ENCODE data around the gene GPC3. TPM values are rescaled to one million over a fixed set of nuclear protein-coding genes. Genes with fewer than 3 reads are reported as not detected.

The GPC3 gene
- total RNA-seq, 1 experiment from 2014 or later, result not detected

DNA sequence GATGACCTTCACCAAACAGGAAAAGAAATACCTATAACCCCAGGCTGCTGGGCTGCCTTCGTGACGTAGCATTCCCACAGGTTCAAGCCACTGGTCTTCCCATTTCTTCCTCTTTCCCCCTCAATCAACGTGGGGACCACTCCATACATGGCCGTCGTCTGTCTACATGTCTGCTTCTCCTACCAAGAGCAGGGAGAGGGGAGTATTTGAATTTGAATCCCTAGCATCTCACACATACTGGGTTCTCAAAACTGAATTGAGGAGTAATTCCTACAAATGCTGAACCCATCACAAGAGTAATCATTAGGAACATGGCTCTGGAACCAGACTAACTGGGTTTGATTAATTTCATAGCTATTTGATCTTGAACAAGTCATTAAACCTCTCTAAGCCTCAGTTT is 17.3 kb downstream of the GPC3 start:
- Histone ChIP-seq H3K4me2 (no peak overlapping the region), H2AFZ (no peak overlapping the region), H4K20me1 (ENCODE audit: insufficient read depth) (no peaks in the 10 kb centered on the region), H3K9me2 (ENCODE audit: insufficient read depth) (peaks cover 5% of the 10 kb centered on the region; the same call in 1 of the 2 replicates), H3K9me3 (ENCODE audit: insufficient read depth, low read depth) (no peaks in the 10 kb centered on the region), H3K36me3 (ENCODE audit: low read depth) (no peaks in the 10 kb centered on the region), H3K79me2 (ENCODE audit: low read depth) (no peaks in the 10 kb centered on the region), H3K27ac (no peak overlapping the region), H3K27me3 (ENCODE audit: insufficient read depth, low read depth) (0 out of 2 replicates have a peak, but pooled peaks cover 4% of the 10 kb centered on the region), H3F3A (ENCODE audit: insufficient read depth, low read depth) (no peaks in the 10 kb centered on the region), H3K4me3 (no peak overlapping the region), H3K4me1 (replicated peaks; ENCODE audit: insufficient read depth) (no peaks in the 10 kb centered on the region)
- intact Hi-C loops (cut with micrococcal nuclease; ENCODE audit: unreplicated experiment), result no loop called here
- BruUV-seq (replicated peaks), result no TSS peak
- ChIA-PET CTCF (no interaction called here), POLR2A (ENCODE audit: unreplicated experiment) (no interaction called here)
- TF ChIP-seq, protein P1, sequence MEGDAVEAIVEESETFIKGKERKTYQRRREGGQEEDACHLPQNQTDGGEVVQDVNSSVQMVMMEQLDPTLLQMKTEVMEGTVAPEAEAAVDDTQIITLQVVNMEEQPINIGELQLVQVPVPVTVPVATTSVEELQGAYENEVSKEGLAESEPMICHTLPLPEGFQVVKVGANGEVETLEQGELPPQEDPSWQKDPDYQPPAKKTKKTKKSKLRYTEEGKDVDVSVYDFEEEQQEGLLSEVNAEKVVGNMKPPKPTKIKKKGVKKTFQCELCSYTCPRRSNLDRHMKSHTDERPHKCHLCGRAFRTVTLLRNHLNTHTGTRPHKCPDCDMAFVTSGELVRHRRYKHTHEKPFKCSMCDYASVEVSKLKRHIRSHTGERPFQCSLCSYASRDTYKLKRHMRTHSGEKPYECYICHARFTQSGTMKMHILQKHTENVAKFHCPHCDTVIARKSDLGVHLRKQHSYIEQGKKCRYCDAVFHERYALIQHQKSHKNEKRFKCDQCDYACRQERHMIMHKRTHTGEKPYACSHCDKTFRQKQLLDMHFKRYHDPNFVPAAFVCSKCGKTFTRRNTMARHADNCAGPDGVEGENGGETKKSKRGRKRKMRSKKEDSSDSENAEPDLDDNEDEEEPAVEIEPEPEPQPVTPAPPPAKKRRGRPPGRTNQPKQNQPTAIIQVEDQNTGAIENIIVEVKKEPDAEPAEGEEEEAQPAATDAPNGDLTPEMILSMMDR (conservative IDR thresholded peaks at IDR 0.05), result no peak
- no peak for TF ChIP-seq EZH2 (IDR thresholded peaks at IDR 0.05; ENCODE audit: low read depth)
- no peak for DNase-seq

DNA sequence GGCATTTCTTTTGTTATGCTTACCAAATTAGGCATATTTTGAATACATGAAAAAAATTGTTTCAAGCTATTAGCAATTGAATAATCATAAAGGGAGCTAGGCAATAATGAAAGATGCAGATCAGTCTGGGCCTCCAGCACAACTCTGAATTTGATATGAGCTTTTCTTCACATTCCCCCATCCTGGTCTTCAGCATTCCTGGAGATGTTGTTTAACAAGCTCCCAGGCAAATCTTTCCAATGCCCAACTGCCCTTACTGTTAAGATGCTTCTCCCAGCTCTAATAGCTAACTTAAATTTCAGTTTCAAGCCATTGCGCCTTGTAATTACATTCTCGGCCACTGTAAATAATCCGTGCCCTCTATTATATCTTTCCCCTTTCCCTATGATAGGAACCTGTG is 19.2 kb downstream of the GPC3 start:
- DNase-seq, result no peak
- Histone ChIP-seq H3K9me2 (ENCODE audit: insufficient read depth) (no peaks in the 10 kb centered on the region), H3K4me2 (no peak overlapping the region), H3K9me3 (ENCODE audit: insufficient read depth, low read depth) (no peaks in the 10 kb centered on the region), H2AFZ (no peak overlapping the region), H3K27me3 (ENCODE audit: insufficient read depth, low read depth) (0 out of 2 replicates have a peak, but pooled peaks cover 4% of the 10 kb centered on the region), H3K36me3 (ENCODE audit: low read depth) (no peaks in the 10 kb centered on the region), H4K20me1 (ENCODE audit: insufficient read depth) (no peaks in the 10 kb centered on the region), H3F3A (ENCODE audit: insufficient read depth, low read depth) (no peaks in the 10 kb centered on the region), H3K4me3 (no peak overlapping the region), H3K4me1 (replicated peaks; ENCODE audit: insufficient read depth) (no peaks in the 10 kb centered on the region), H3K27ac (no peak overlapping the region), H3K79me2 (ENCODE audit: low read depth) (no peaks in the 10 kb centered on the region)
- intact Hi-C loops (cut with micrococcal nuclease; ENCODE audit: unreplicated experiment), result no loop called here
- ChIA-PET POLR2A (ENCODE audit: unreplicated experiment) (interaction anchor here (0.6 kb wide), 1 partner anchor 393 kb away, joined by 11 read pairs; no protein-coding TSS in a partner anchor), CTCF (no interaction called here)
- no peak for TF ChIP-seq EZH2 (IDR thresholded peaks at IDR 0.05; ENCODE audit: low read depth)
- TF ChIP-seq, protein P1 (conservative IDR thresholded peaks at IDR 0.05), result no peak
- BruUV-seq (replicated peaks), result no TSS peak

DNA sequence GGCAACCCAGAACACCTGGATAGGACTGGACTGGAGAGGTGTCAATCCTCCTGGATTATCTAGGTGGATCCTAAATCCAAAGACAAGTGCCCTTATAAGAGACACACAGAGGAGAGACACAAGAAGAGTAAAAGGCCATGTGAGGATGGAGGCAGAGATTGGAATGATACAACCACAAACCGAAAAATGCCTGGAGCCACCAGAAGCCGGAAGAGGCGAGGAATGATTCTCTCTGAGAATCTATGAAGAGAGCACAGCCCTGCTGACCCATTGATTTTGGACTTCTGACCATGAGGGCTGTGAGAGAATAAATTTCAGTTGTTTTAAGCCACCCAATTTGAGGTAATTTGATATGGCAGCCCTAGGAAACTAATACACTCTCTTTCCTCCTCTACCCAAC is 20.1 kb downstream of the GPC3 start:
- Histone ChIP-seq H3K9me2 (ENCODE audit: insufficient read depth) (no peaks in the 10 kb centered on the region), H4K20me1 (ENCODE audit: insufficient read depth) (no peaks in the 10 kb centered on the region), H3K27me3 (ENCODE audit: insufficient read depth, low read depth) (0 out of 2 replicates have a peak, but pooled peaks cover 4% of the 10 kb centered on the region), H3K4me3 (no peak overlapping the region), H3K4me1 (replicated peaks; ENCODE audit: insufficient read depth) (no peaks in the 10 kb centered on the region), H3K36me3 (ENCODE audit: low read depth) (no peaks in the 10 kb centered on the region), H3K9me3 (ENCODE audit: insufficient read depth, low read depth) (no peaks in the 10 kb centered on the region), H3K79me2 (ENCODE audit: low read depth) (no peaks in the 10 kb centered on the region), H2AFZ (no peak overlapping the region), H3F3A (ENCODE audit: insufficient read depth, low read depth) (no peaks in the 10 kb centered on the region), H3K4me2 (no peak overlapping the region), H3K27ac (no peak overlapping the region)
- ChIA-PET CTCF (no interaction called here), POLR2A (ENCODE audit: unreplicated experiment) (no interaction called here)
- no peak for TF ChIP-seq EZH2 (IDR thresholded peaks at IDR 0.05; ENCODE audit: low read depth)
- BruUV-seq (replicated peaks), result no TSS peak
- DNase-seq, result no peak
- intact Hi-C loops (cut with micrococcal nuclease; ENCODE audit: unreplicated experiment), result no loop called here

DNA sequence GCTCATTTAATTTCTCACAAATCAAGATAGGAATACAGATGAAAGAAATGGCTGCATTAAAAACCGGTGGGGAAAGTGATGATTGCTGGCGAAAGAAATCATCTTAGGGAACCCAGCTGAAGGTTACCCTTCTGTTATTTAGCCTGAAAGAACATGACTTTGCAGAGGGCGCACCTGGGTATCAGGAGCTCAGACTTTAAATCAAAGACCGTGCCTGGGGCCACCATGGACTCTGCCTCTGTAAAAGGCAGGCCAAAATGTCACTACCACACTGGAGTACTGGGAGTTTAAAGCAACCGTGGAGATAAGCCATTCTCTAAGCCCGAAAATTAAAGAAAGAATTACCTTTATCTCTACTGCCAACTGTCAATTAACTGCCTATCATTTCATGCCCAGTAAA is 24.3 kb downstream of the GPC3 start:
- TF ChIP-seq, protein P1 (conservative IDR thresholded peaks at IDR 0.05), result no peak
- TF ChIP-seq EZH2 (IDR thresholded peaks at IDR 0.05; ENCODE audit: low read depth), result no peak
- no peaks in the 10 kb centered on the region for H3K79me2 ChIP-seq (ENCODE audit: low read depth)
- no TSS peak for BruUV-seq (replicated peaks)

More for the DNA sequence above, 24.3 kb downstream of the GPC3 start:
- no peaks in the 10 kb centered on the region for H3K36me3 ChIP-seq (ENCODE audit: low read depth)
- intact Hi-C loops (cut with micrococcal nuclease; ENCODE audit: unreplicated experiment), result no loop called here
- ChIA-PET CTCF (no interaction called here), POLR2A (ENCODE audit: unreplicated experiment) (no interaction called here)
- no peak overlapping the region for H3K27ac ChIP-seq
- no peak overlapping the region for H2AFZ ChIP-seq
- no peaks in the 10 kb centered on the region for H3F3A ChIP-seq (ENCODE audit: insufficient read depth, low read depth)
- H3K4me2 ChIP-seq, result no peak overlapping the region
- no peaks in the 10 kb centered on the region for H3K4me1 ChIP-seq (replicated peaks; ENCODE audit: insufficient read depth)
- no peak for DNase-seq
- H4K20me1 ChIP-seq (ENCODE audit: insufficient read depth), result no peaks in the 10 kb centered on the region
- 0 out of 2 replicates have a peak, but pooled peaks cover 1% of the 10 kb centered on the region for H3K27me3 ChIP-seq (ENCODE audit: insufficient read depth, low read depth)
- no peaks in the 10 kb centered on the region for H3K9me2 ChIP-seq (ENCODE audit: insufficient read depth)
- H3K9me3 ChIP-seq (ENCODE audit: insufficient read depth, low read depth), result no peaks in the 10 kb centered on the region
- no peak overlapping the region for H3K4me3 ChIP-seq
